ENCODE data around the gene KCNK7. TPM values are rescaled to one million over a fixed set of nuclear protein-coding genes. Genes with fewer than 3 reads are reported as not detected.

Gene KCNK7
- polyA plus RNA-seq, 1 experiment: 0.07 TPM

GRCh38 chr11:65624931-65625627 lies 29.5 kb upstream of the KCNK7 start:
- CTCF ChIA-PET: interaction anchor here (0.6 to 1.8 kb wide), 8 partner anchors 7 to 135 kb away, joined by 3 to 10 read pairs (median 4); partner anchors contain the start of genes KAT5 and SIPA1
- no peak for DNase-seq (ENCODE audit: low read depth)
- POLR2A ChIA-PET: no interaction called here
- H3K27me3 ChIP-seq (ENCODE audit: control insufficient read depth, insufficient read depth, low read length): no peaks in the 10 kb centered on the region
- H3K4me3 ChIP-seq (ENCODE audit: low read depth, low read length): no peak overlapping the region
- peaks cover 60% of the 10 kb centered on the region for H3K36me3 ChIP-seq (ENCODE audit: control insufficient read depth, insufficient read depth, low read length)
- TF ChIP-seq CTCF (IDR thresholded peaks at IDR 0.05; ENCODE audit: insufficient read depth, low read depth, low read length): no peak

GRCh38 chr11:65623852-65624616 lies 28.4 kb upstream of the KCNK7 start:
- TF ChIP-seq CTCF (IDR thresholded peaks at IDR 0.05; ENCODE audit: insufficient read depth, low read depth, low read length): no peak
- Histone ChIP-seq H3K36me3 (ENCODE audit: control insufficient read depth, insufficient read depth, low read length) (peaks cover 60% of the 10 kb centered on the region), H3K4me3 (ENCODE audit: low read depth, low read length) (no peak overlapping the region), H3K27me3 (ENCODE audit: control insufficient read depth, insufficient read depth, low read length) (no peaks in the 10 kb centered on the region)
- CTCF ChIA-PET: no interaction called here
- POLR2A ChIA-PET: no interaction called here
- DNase-seq (ENCODE audit: low read depth): no peak

GRCh38 chr11:65623177-65623576 lies 27.6 kb upstream of the KCNK7 start:
- Histone ChIP-seq H3K36me3 (ENCODE audit: control insufficient read depth, insufficient read depth, low read length) (peaks cover 63% of the 10 kb centered on the region), H3K4me3 (ENCODE audit: low read depth, low read length) (no peak overlapping the region), H3K27me3 (ENCODE audit: control insufficient read depth, insufficient read depth, low read length) (no peaks in the 10 kb centered on the region)
- TF ChIP-seq CTCF (IDR thresholded peaks at IDR 0.05; ENCODE audit: insufficient read depth, low read depth, low read length): no peak
- POLR2A ChIA-PET: no interaction called here
- CTCF ChIA-PET: interaction anchor here (1.0 kb wide), 1 partner anchor 10 kb away, joined by 3 read pairs; no protein-coding TSS in a partner anchor
- no peak for DNase-seq (ENCODE audit: low read depth)

GRCh38 chr11:65622011-65622410 lies 26.4 kb upstream of the KCNK7 start:
- no peak for DNase-seq (ENCODE audit: low read depth)
- Histone ChIP-seq H3K4me3 (ENCODE audit: low read depth, low read length) (no peak overlapping the region), H3K36me3 (ENCODE audit: control insufficient read depth, insufficient read depth, low read length) (peaks cover 65% of the 10 kb centered on the region), H3K27me3 (ENCODE audit: control insufficient read depth, insufficient read depth, low read length) (no peaks in the 10 kb centered on the region)
- ChIA-PET POLR2A (no interaction called here), CTCF (no interaction called here)
- no peak for TF ChIP-seq CTCF (IDR thresholded peaks at IDR 0.05; ENCODE audit: insufficient read depth, low read depth, low read length)

- ChIA-PET POLR2A (no interaction called here), CTCF (interaction anchor here (0.7 kb wide), 1 partner anchor 11 kb away, joined by 4 read pairs; no protein-coding TSS in a partner anchor)
- Histone ChIP-seq H3K27me3 (ENCODE audit: control insufficient read depth, insufficient read depth, low read length) (no peaks in the 10 kb centered on the region), H3K36me3 (ENCODE audit: control insufficient read depth, insufficient read depth, low read length) (peaks cover 61% of the 10 kb centered on the region), H3K4me3 (ENCODE audit: low read depth, low read length) (no peak overlapping the region)
- no peak for DNase-seq (ENCODE audit: low read depth)
- TF ChIP-seq CTCF (IDR thresholded peaks at IDR 0.05; ENCODE audit: insufficient read depth, low read depth, low read length): no peak
Measured at GRCh38 chr11:65621460-65621859, 25.9 kb upstream of the KCNK7 start.
